ENCODE results near the gene AMOTL1.

GRCh38 chr11:94758666-94759065, 9.5 kb upstream of the AMOTL1 start:
- TF ChIP-seq, protein P1, sequence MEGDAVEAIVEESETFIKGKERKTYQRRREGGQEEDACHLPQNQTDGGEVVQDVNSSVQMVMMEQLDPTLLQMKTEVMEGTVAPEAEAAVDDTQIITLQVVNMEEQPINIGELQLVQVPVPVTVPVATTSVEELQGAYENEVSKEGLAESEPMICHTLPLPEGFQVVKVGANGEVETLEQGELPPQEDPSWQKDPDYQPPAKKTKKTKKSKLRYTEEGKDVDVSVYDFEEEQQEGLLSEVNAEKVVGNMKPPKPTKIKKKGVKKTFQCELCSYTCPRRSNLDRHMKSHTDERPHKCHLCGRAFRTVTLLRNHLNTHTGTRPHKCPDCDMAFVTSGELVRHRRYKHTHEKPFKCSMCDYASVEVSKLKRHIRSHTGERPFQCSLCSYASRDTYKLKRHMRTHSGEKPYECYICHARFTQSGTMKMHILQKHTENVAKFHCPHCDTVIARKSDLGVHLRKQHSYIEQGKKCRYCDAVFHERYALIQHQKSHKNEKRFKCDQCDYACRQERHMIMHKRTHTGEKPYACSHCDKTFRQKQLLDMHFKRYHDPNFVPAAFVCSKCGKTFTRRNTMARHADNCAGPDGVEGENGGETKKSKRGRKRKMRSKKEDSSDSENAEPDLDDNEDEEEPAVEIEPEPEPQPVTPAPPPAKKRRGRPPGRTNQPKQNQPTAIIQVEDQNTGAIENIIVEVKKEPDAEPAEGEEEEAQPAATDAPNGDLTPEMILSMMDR (conservative IDR thresholded peaks at IDR 0.05), result no peak
- no peak for TF ChIP-seq ZFX (IDR thresholded peaks at IDR 0.05)
